HG03565 (cell line): ENCODE results near the gene ZNF584.
A peak's percentile ranks its signal among the peaks of the same experiment; 100 is the strongest.

Experiments used
- ATAC-seq: cut with Tn5 transposase; IDR thresholded peaks from one replicate; pipeline ENCODE4 v1.9.1; 2021; ENCODE audit warnings: mild to moderate bottlenecking, moderate library complexity; ENCODE audit not compliant: unreplicated experiment

Gene ZNF584

DNA sequence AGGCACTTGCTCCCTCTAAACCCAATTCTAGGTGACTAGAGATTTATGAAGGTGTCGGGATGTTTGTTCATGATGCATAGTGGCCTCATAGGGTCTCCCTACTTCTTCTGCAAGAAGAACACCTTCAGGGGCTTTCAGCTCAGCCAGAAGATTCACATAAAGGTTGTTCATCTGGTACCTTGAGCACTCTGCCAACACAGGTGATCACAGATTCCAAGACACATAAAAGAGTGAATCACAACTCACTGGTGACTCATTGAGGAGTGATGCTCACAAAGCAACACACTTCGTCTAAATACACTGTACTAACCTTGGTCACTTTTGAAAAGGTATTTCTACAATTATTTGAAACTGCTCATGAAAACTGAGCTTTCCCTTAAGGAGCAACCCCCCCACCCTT is 51.6 kb downstream of the ZNF584 start:
- no peak for ATAC-seq

DNA sequence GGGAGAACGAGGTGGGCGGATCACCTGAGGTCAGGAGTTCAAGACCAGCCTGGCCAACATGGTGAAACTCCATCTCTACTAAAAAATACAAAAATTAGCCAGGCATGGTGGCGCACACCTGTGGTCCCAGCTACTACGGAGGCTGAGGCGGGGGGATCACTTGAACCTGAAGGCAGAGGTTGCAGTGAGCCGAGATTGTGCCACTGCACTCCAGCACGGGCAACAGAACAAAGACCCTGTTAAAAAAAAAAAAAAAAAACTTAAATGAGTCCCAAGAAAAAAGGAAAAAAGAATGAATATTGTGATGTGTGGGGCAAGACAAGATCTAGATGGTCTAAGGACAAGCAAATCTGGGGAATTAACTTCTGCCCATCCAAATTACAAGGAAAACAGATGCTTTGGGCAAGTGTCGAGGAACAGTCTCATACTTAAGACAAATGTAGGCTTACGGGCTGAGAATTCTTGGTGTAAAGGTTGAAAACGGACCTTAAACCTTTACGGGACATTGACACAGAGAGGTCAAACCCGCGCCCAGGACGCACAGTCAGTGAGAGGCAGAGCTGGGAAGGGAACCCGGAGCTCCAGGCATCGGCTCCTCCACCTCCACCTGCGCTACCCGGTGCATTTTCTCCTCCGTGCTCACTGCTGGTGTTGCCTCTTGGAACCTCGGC is 57.8 kb downstream of the ZNF584 start:
- no peak for ATAC-seq

DNA sequence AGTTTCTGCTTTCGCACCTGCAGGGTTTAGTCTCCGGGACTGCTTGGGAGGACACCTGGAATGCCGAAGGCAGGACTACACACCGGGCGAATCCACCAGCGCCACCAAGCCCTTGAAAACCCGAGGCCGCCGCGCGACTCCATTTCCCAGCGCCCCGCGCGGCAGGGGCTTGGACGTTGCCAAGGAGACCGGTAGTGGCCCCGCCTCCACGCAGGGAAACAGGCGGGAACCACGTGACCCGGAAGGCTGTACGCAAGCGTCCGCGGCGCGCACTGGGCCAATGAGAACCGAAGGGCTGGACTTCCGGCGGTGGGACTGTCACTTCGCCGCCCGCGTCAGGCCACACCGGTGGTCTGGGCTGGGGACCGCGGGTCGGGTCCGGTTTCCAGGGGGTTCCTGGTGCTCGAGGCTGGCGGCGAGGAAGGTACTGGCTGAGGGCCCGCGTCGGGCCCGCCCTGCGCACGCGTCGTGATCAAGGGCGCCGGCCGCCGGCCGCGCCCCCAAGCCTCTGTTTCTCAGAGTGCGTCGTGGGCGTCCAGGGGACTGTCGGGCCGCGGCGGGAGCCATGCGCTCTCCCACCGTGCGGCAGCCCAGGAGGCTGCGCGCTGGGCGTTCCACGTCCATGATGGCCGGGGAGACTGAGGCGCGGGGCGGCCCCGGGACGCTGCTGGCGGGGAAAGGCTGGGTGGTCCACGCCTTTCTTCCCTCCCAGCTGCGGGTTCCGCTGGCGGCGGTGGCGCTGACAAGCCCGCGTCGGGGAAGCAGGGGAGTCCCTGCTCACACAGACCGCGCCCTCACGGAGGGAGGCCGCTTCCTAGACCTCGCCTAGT is 58.5 kb downstream of the ZNF584 start, which contains the start of gene ZNF324:
Gene ZNF324 (plus strand): TSS at position 321 of the 830 bp plus-strand sequence. CDS start 2,106 bp downstream, outside the sequence.
- peak; percentile 90 for ATAC-seq
